Endothelial cell of umbilical vein (primary cell): ENCODE results near the gene KRTAP4-5. TPM values are rescaled to one million over a fixed set of nuclear protein-coding genes. Genes with fewer than 3 reads are reported as not detected.

Experiments used
- BruUV-seq: library from RNA; stranded (reverse); fragments of 400-500 nt; replicated peaks from 2 replicates; lab custom pipeline; 2021; lab: Mats Ljungman, UMichigan
- CTCF ChIA-PET: fragments of 300-600, 350-600 bp; sonication (Branson Sonifier 250); formaldehyde crosslinking; loops from one replicate; lab custom pipeline; 2021; ENCODE audit warnings: antibody characterized with exemption, inconsistent platforms; lab: Charles Lee
- POLR2A ChIA-PET: fragments of 300-600, 350-600 bp; sonication (Branson Sonifier 250); formaldehyde crosslinking; loops from one replicate; lab custom pipeline; 2021; ENCODE audit warnings: antibody characterized with exemption, inconsistent platforms; lab: Charles Lee
- DNase-seq: peaks from one replicate; pipeline ENCODE4 v3.0.0-alpha.2; 2011; ENCODE audit warnings: low read depth, low spot score
- FAIRE-seq: peaks from 2 replicates; lab custom pipeline; 2011; peaks lifted over from hg19 to GRCh38; lab: Jason Lieb, UNC
- H2AFZ ChIP-seq: 2 replicates; pipeline ENCODE4 v1.6.0; 2012; ENCODE audit warnings: low read depth, low read length, control low read depth, inconsistent platforms
- H3K27ac ChIP-seq: 2 replicates; pipeline ENCODE4 v1.5.1; 2011; ENCODE audit warnings: low read depth, mild to moderate bottlenecking, control low read depth, low read length, moderate library complexity; ENCODE audit not compliant: insufficient read depth
- H3K27me3 ChIP-seq, 2 experiments: 2 replicates each; pipeline versions ENCODE4 v1.6.0 to v1.6.1; 2011; ENCODE audit warnings: low read length in 2 of 2, mixed read lengths in 1 of 2; ENCODE audit not compliant: control insufficient read depth in 2 of 2, insufficient read depth in 2 of 2
- H3K36me3 ChIP-seq, 2 experiments: 2 replicates in 1 of 2; 3 replicates in 1 of 2; pipeline ENCODE4 v1.5.1; 2011; ENCODE audit warnings: low read length in 2 of 2, mild to moderate bottlenecking in 1 of 2, moderate library complexity in 1 of 2; ENCODE audit not compliant: control insufficient read depth in 2 of 2, insufficient read depth in 2 of 2; ENCODE audit errors: extremely low read depth in 1 of 2
- H3K4me1 ChIP-seq: 3 replicates; pipeline ENCODE4 v1.5.1; 2011; ENCODE audit warnings: mild to moderate bottlenecking, low read length; ENCODE audit not compliant: control insufficient read depth, insufficient read depth; ENCODE audit errors: extremely low read depth
- H3K4me2 ChIP-seq: 2 replicates; pipeline ENCODE4 v1.6.1; 2011; ENCODE audit warnings: low read length, control low read depth, mixed read lengths; ENCODE audit not compliant: insufficient read depth
- H3K4me3 ChIP-seq, 3 experiments: fragments of 200-600 bp in 1 of 3; sonication (generic), shearing (Covaris generic) in 1 of 3; replicated peaks in 1 of 3; 2 replicates each; pipeline ENCODE4 v1.5.1; 2011 to 2016; ENCODE audit warnings: control low read depth in 3 of 3, low read length in 3 of 3, mild to moderate bottlenecking in 2 of 3, inconsistent platforms in 1 of 3, low read depth in 1 of 3, moderate library complexity in 1 of 3; ENCODE audit not compliant: insufficient read depth in 1 of 3
- H3K79me2 ChIP-seq: 2 replicates; pipeline ENCODE4 v1.6.0; 2012; ENCODE audit warnings: low read length, inconsistent platforms; ENCODE audit not compliant: control insufficient read depth, insufficient read depth
- H3K9ac ChIP-seq: replicated peaks from 2 replicates; pipeline ENCODE3; 2011; ENCODE audit warnings: low read length, control low read depth; ENCODE audit not compliant: insufficient read depth; ENCODE audit errors: extremely low read depth
- H3K9me1 ChIP-seq: replicated peaks from 3 replicates; pipeline ENCODE4 v1.6.0; 2011; ENCODE audit warnings: mild to moderate bottlenecking, low read length; ENCODE audit not compliant: control insufficient read depth, insufficient read depth; ENCODE audit errors: extremely low read depth
- H3K9me3 ChIP-seq: replicated peaks from 2 replicates; pipeline ENCODE4 v1.5.1; 2012; ENCODE audit warnings: low read length, inconsistent platforms; ENCODE audit not compliant: control insufficient read depth, insufficient read depth
- H4K20me1 ChIP-seq: replicated peaks from 2 replicates; pipeline ENCODE3; 2011; ENCODE audit warnings: mild to moderate bottlenecking, low read length; ENCODE audit not compliant: control insufficient read depth, insufficient read depth; ENCODE audit errors: extremely low read depth
- CTCF ChIP-seq, 2 donors: IDR thresholded peaks; 1 replicate in 1 of 2; 2 replicates in 1 of 2; pipeline ENCODE4 v1.5.1; 2011; ENCODE audit warnings: low read length in 2 of 2, mild to moderate bottlenecking in 2 of 2, moderate library complexity in 2 of 2, control low read depth in 1 of 2, inconsistent platforms in 1 of 2, low read depth in 1 of 2; ENCODE audit not compliant: insufficient read depth in 1 of 2; ENCODE audit errors: extremely low read depth in 1 of 2
- EZH2 ChIP-seq: IDR thresholded peaks from 2 replicates; pipeline ENCODE4 v1.6.1; 2012; ENCODE audit warnings: borderline replicate concordance, low read depth, mild to moderate bottlenecking, moderate library complexity, low read length, inconsistent platforms; ENCODE audit not compliant: severe bottlenecking
- FOS ChIP-seq: IDR thresholded peaks from 2 replicates; pipeline ENCODE4 v1.6.1; 2011; ENCODE audit warnings: mild to moderate bottlenecking, low read length, moderate library complexity, borderline replicate concordance; ENCODE audit not compliant: insufficient read depth
- GATA2 ChIP-seq: IDR thresholded peaks from 2 replicates; pipeline ENCODE4 v1.7.0; 2011; ENCODE audit warnings: low read depth, mild to moderate bottlenecking, moderate library complexity, mixed read lengths, low read length; ENCODE audit not compliant: insufficient read length, insufficient read depth
- JUN ChIP-seq: IDR thresholded peaks from 2 replicates; pipeline ENCODE4 v1.6.1; 2011; ENCODE audit warnings: borderline replicate concordance, low read depth; ENCODE audit not compliant: insufficient read length, insufficient read depth
- MAX ChIP-seq: IDR thresholded peaks from 2 replicates; pipeline ENCODE4 v1.6.1; 2011; ENCODE audit not compliant: insufficient read depth, insufficient read length
- MYC ChIP-seq: IDR thresholded peaks from one replicate; pipeline ENCODE4 v1.6.1; 2011; ENCODE audit warnings: mild to moderate bottlenecking, low read depth, low read length
- POLR2A ChIP-seq: IDR thresholded peaks from 2 replicates; pipeline ENCODE4 v1.6.1; 2012; ENCODE audit warnings: low read depth, mild to moderate bottlenecking, control low read depth, low read length
- POLR2AphosphoS5 ChIP-seq: IDR thresholded peaks from 2 replicates; pipeline ENCODE4 v1.6.1; 2012; ENCODE audit warnings: low read depth, mild to moderate bottlenecking, control low read depth, low read length, moderate library complexity; ENCODE audit not compliant: insufficient read depth
- dilution Hi-C: fragments of 300-500 bp; cut with MboI; formaldehyde crosslinking; loops from one replicate; pipeline ENCODE4 v1.15.0; 2019; ENCODE audit warnings: low sequenced_read_pairs; ENCODE audit not compliant: extremely low pct_ligation_motif_present
- intact Hi-C: fragments of 100-400 bp; cut with micrococcal nuclease; formaldehyde crosslinking; loops from one replicate; pipeline ENCODE4 v1.10.0; 2022
- polyA plus RNA-seq, 4 experiments: library from polyadenylated mRNA; depleted of rRNA in 3 of 4; stranded (reverse) in 3 of 4; unstranded in 1 of 4; fragments of >200 nt; gene quantifications; 2 replicates each; pipeline versions ENCODE4 v1.2.1 to v1.2.3, GENCODE V29; 2011 to 2012; ENCODE audit warnings: missing spikeins in 1 of 4
- total RNA-seq: library from RNA; stranded (reverse); gene quantifications from 2 replicates; pipeline ENCODE4 v1.2.3, GENCODE V29; 2021

KRTAP4-5 gene
- total and polyA plus RNA-seq, 2 donors (not counting 3 experiments of a cell fraction or from before 2014, with no cell fraction given): not detected

- no peak overlapping the region for H2AFZ ChIP-seq
- no peak overlapping the region for H3K4me2 ChIP-seq
- H3K27ac ChIP-seq: no peak overlapping the region
- DNase-seq (no peak), FAIRE-seq (no peak)
- intact Hi-C loops: no loop called here
- no peaks in the 10 kb centered on the region for H3K79me2 ChIP-seq
- H4K20me1 ChIP-seq: no peaks in the 10 kb centered on the region
- no peaks in the 10 kb centered on the region for H3K9me3 ChIP-seq
- H3K9me1 ChIP-seq: no peaks in the 10 kb centered on the region
- dilution Hi-C loops: no loop called here
- H3K27me3 ChIP-seq: no peaks in the 10 kb centered on the region
- ChIA-PET CTCF (no interaction called here), POLR2A (no interaction called here)
- H3K36me3 ChIP-seq: no peaks in the 10 kb centered on the region
- H3K4me3 ChIP-seq: no peak overlapping the region
- BruUV-seq: no TSS peak
- no peak overlapping the region for H3K9ac ChIP-seq
- no peak for TF ChIP-seq FOS
- TF ChIP-seq JUN: no peak
- TF ChIP-seq MYC: no peak
- TF ChIP-seq CTCF (IDR thresholded peaks at IDR 0.05; ENCODE audit: extremely low read depth in 1 of 2, insufficient read depth in 1 of 2, low read depth in 1 of 2, low read length in 2 of 2): no peak
- no peak for TF ChIP-seq GATA2
- TF ChIP-seq POLR2AphosphoS5: no peak
- no peak for TF ChIP-seq MAX
- no peak for TF ChIP-seq POLR2A
- no peak for TF ChIP-seq EZH2
- no peaks in the 10 kb centered on the region for H3K4me1 ChIP-seq
Observed at GRCh38 chr17:41171886-41172285, 22.3 kb upstream of the KRTAP4-5 start.
